HUES48 (cell line): ENCODE results near the gene PTGR2.

ENCODE experiments used
- H3K27ac ChIP-seq: one replicate; pipeline ENCODE4 v1.7.0; 2013; ENCODE audit warnings: low read depth, low read length, inconsistent platforms
- H3K27me3 ChIP-seq: 2 replicates; pipeline ENCODE4 v1.6.1; 2013; ENCODE audit warnings: mild to moderate bottlenecking, low read length; ENCODE audit not compliant: control insufficient read depth, insufficient read depth
- H3K36me3 ChIP-seq: 2 replicates; pipeline ENCODE4 v1.6.1; 2013; ENCODE audit warnings: low read length; ENCODE audit not compliant: control insufficient read depth, insufficient read depth
- H3K4me1 ChIP-seq: 2 replicates; pipeline ENCODE4 v1.6.1; 2013; ENCODE audit warnings: mild to moderate bottlenecking, low read length; ENCODE audit not compliant: control insufficient read depth, insufficient read depth
- H3K4me3 ChIP-seq: 2 replicates; pipeline ENCODE4 v1.5.1; 2013; ENCODE audit warnings: mild to moderate bottlenecking, low read depth, low read length
- H3K9ac ChIP-seq: 2 replicates; pipeline ENCODE4 v1.6.1; 2013; ENCODE audit warnings: mild to moderate bottlenecking, low read depth, low read length, moderate library complexity
- H3K9me3 ChIP-seq: 2 replicates; pipeline ENCODE4 v1.6.1; 2013; ENCODE audit warnings: low read length; ENCODE audit not compliant: control insufficient read depth, insufficient read depth

Gene PTGR2

GRCh38 chr14:73851567-73852382, at the start of gene PTGR2:
TSS of gene PTGR2 (plus strand) at chr14:73851831. CDS start at chr14:73858863, 7,032 bp downstream.
- Histone ChIP-seq H3K4me1 (peaks cover 8% of the 10 kb centered on the region; the same call in 1 of the 2 replicates), H3K36me3 (peaks cover 3% of the 10 kb centered on the region; the same call in 1 of the 2 replicates), H3K27me3 (no peaks in the 10 kb centered on the region), H3K9me3 (no peaks in the 10 kb centered on the region), H3K27ac (peak within 1 kb of the TSS; percentile 89), H3K9ac (peak within 1 kb of the TSS; percentile 97), H3K4me3 (peak within 1 kb of the TSS; percentile 98)

DNA sequence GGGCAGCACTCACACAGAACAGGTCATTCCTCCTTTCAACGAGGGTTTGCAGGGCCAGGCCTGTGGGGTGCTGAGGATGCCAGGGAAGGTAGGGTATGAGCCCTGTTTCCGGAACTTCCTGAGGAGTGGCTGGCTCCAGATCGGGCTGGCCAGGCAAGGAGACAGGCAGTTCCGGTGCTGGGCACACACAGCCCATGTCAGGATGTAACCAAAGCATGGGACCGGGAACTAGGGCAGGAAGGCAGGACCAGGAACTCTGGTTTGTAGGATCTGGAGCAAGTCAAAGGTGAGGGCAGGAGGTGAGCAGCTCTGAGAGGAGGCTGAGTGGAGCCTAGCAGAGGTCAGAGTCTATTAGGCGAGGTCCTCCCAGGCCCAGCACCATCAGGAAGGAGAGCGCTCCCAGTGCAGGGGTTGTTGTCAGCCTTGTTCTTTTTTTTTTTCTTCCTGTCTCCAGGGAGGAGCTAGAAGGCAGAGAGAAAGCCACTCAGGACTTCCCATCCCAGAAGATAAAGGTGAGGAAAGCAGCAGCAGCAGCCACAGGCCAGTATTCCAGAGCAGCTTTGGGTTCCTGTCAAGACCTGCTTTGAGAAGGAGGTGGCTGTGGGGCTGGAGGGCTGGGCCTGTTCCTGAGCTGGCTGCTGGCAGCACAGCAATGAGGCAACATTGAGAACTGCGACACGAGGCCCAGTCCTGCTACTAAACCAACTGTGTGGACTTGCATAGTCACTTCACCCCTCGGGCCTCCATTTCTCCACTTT, 49.0 kb upstream of the PTGR2 start:
- H3K27me3 ChIP-seq: no peaks in the 10 kb centered on the region
- no peak overlapping the region for H3K9ac ChIP-seq

DNA sequence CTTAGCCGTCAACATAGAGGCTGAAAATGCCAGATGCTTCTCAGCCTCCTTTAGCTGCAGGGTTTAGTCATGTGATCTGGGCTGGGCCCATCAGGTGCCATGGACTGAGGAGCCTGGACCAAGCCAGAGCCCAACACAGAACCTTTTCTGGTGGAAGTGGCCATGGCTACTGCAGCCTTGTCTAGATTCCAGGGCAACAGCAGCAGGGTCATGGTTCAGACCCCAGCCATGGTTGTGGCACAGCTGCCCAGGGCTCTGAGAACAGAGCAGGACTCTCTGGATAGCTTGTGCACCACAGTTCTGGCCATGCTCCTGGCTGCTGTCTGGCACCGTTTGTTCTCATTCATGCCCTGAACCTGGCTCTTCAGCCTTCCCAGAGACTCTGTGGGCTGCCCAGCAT, 47.0 kb upstream of the PTGR2 start:
- Histone ChIP-seq H3K27me3 (no peaks in the 10 kb centered on the region), H3K4me3 (no peak overlapping the region), H3K27ac (no peak overlapping the region), H3K4me1 (no peaks in the 10 kb centered on the region), H3K36me3 (no peaks in the 10 kb centered on the region), H3K9me3 (no peaks in the 10 kb centered on the region), H3K9ac (no peak overlapping the region)

More for the DNA sequence above, 49.0 kb upstream of the PTGR2 start:
- H3K36me3 ChIP-seq: no peaks in the 10 kb centered on the region
- no peak overlapping the region for H3K4me3 ChIP-seq
- no peaks in the 10 kb centered on the region for H3K4me1 ChIP-seq
- no peak overlapping the region for H3K27ac ChIP-seq
- H3K9me3 ChIP-seq: no peaks in the 10 kb centered on the region

DNA sequence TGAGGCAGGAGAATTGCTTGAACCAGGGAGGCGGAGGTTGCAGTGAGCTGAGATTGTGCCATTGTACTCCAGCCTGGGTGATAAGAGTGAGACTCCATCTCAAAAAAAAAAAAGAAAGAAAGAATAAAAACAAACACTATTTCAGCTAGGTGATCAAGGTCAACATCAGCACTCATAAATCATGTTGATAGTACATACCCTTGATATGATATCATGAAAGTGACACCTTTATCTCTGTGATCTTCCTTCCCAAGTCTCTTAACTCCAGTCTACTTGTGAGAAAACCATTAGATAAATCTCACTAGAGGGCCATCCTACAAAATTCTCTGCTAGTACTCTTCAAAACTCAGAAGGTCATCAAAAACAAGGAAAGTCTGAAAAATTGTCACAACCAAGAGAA, 44.2 kb upstream of the PTGR2 start:
- Histone ChIP-seq H3K4me3 (no peak overlapping the region), H3K9ac (no peak overlapping the region), H3K9me3 (no peaks in the 10 kb centered on the region), H3K27me3 (no peaks in the 10 kb centered on the region), H3K27ac (no peak overlapping the region), H3K4me1 (no peaks in the 10 kb centered on the region), H3K36me3 (no peaks in the 10 kb centered on the region)

GRCh38 chr14:73809391-73809790, 42.2 kb upstream of the PTGR2 start:
- Histone ChIP-seq H3K27ac (no peak overlapping the region), H3K27me3 (no peaks in the 10 kb centered on the region), H3K9me3 (no peaks in the 10 kb centered on the region), H3K4me1 (no peaks in the 10 kb centered on the region), H3K4me3 (no peak overlapping the region), H3K9ac (no peak overlapping the region), H3K36me3 (no peaks in the 10 kb centered on the region)

- no peak overlapping the region for H3K4me3 ChIP-seq
- no peaks in the 10 kb centered on the region for H3K4me1 ChIP-seq
- no peaks in the 10 kb centered on the region for H3K27me3 ChIP-seq
- H3K27ac ChIP-seq: no peak overlapping the region
- no peak overlapping the region for H3K9ac ChIP-seq
- no peaks in the 10 kb centered on the region for H3K36me3 ChIP-seq
- H3K9me3 ChIP-seq: no peaks in the 10 kb centered on the region
These were observed 41.0 kb upstream of the PTGR2 start for GRCh38 chr14:73810478-73811163.

- Histone ChIP-seq H3K9me3 (no peaks in the 10 kb centered on the region), H3K27ac (no peak overlapping the region)
These were observed 40.5 kb upstream of the PTGR2 start for GRCh38 chr14:73811164-73811503.

GRCh38 chr14:73814153-73814552, 37.5 kb upstream of the PTGR2 start:
- Histone ChIP-seq H3K9ac (no peak overlapping the region), H3K27me3 (no peaks in the 10 kb centered on the region), H3K9me3 (no peaks in the 10 kb centered on the region), H3K4me3 (no peak overlapping the region), H3K27ac (no peak overlapping the region), H3K36me3 (no peaks in the 10 kb centered on the region), H3K4me1 (no peaks in the 10 kb centered on the region)

More at GRCh38 chr14:73811164-73811503, 40.5 kb upstream of the PTGR2 start:
- no peaks in the 10 kb centered on the region for H3K27me3 ChIP-seq
- H3K9ac ChIP-seq: no peak overlapping the region
- no peaks in the 10 kb centered on the region for H3K36me3 ChIP-seq
- H3K4me3 ChIP-seq: no peak overlapping the region
- H3K4me1 ChIP-seq: no peaks in the 10 kb centered on the region

DNA sequence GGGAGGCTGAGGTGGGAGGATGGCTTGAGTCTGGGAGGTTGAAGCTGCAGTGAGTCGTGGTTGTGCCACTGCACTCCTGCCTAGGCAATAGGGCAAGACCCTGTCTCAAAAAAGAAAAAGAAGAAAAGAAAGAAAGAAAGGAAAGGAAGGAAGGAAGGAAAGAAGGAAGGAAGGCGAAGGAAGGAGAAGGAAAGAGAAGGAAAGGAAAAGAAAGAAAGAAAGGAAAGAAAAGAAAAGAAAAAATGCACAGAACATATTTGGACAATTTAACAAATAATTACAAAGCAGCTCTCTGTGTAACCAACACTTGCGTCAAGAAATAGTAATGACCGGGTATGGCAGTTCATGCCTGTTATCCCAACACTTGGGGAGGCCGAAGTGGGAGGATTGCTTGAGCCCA, 35.8 kb upstream of the PTGR2 start:
- H3K4me1 ChIP-seq: no peaks in the 10 kb centered on the region
- H3K27ac ChIP-seq: no peak overlapping the region

DNA sequence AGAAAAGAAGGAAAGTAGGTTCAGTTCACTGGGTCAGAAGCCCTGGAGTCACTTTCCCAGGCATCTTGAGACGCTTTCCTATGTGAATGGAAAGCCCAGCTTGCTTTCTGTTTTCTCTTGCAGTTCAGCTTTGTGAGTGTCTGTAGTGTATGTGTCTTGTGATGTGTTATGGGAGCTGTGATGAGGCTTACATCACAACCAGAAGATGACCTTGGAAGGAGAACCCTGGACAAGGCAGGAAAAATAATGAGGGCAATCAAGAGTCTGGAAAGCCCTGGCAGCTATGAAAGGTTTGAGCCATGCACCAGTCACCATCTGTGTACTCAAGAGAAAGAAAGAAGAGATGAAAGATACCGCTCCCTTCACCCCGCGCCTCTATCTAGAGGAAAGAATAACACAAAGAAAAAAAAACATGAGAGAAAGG, 35.2 kb upstream of the PTGR2 start:
- Histone ChIP-seq H3K4me3 (no peak overlapping the region), H3K36me3 (no peaks in the 10 kb centered on the region), H3K9ac (no peak overlapping the region)

More for the DNA sequence above, 35.8 kb upstream of the PTGR2 start:
- Histone ChIP-seq H3K9ac (no peak overlapping the region), H3K36me3 (no peaks in the 10 kb centered on the region), H3K4me3 (no peak overlapping the region), H3K9me3 (no peaks in the 10 kb centered on the region), H3K27me3 (no peaks in the 10 kb centered on the region)

More for the DNA sequence above, 35.2 kb upstream of the PTGR2 start:
- H3K27ac ChIP-seq: no peak overlapping the region
- H3K4me1 ChIP-seq: no peaks in the 10 kb centered on the region
- no peaks in the 10 kb centered on the region for H3K27me3 ChIP-seq
- H3K9me3 ChIP-seq: no peaks in the 10 kb centered on the region
